Right cardiac atrium (tissue), 5 donors: ENCODE data around the gene YEATS2. TPM values are rescaled to one million over a fixed set of nuclear protein-coding genes. Genes with fewer than 3 reads are reported as not detected.

ENCODE experiments used
- ATAC-seq, 2 donors: fragments of 200-7000 bp; cut with Tn5 transposase; one replicate each; pipeline versions ENCODE4 v1.8.0 to v1.9.1; 2020; ENCODE audit warnings: moderate library complexity in 2 of 2, mild to moderate bottlenecking in 1 of 2
- DNase-seq, 3 donors: peaks; one replicate each; pipeline ENCODE4 v3.0.0-alpha.2; 2020
- H3K27ac ChIP-seq: one replicate; pipeline ENCODE4 v1.5.1; 2013; ENCODE audit warnings: mild to moderate bottlenecking, low read length, control low read depth, moderate library complexity
- H3K27me3 ChIP-seq: one replicate; pipeline ENCODE4 v1.6.1; 2013; ENCODE audit not compliant: control insufficient read depth, insufficient read depth
- H3K4me1 ChIP-seq: one replicate; pipeline ENCODE4 v1.6.1; 2013; ENCODE audit warnings: low read length; ENCODE audit not compliant: control insufficient read depth, insufficient read depth
- H3K4me3 ChIP-seq: one replicate; pipeline ENCODE4 v1.5.1; 2013; ENCODE audit warnings: low read length, control low read depth
- H3K9me3 ChIP-seq: one replicate; pipeline ENCODE4 v1.6.1; 2013; ENCODE audit warnings: low read length; ENCODE audit not compliant: control insufficient read depth
- WGBS: extraction: QIAGEN DNeasy Blood & Tissue Kit; methylation state at CpG from one replicate; pipeline ENCODE4 v1.1.7; 2013; 5-methylcytosine and 5-hydroxymethylcytosine counted together
- intact Hi-C, 4 donors: fragments of 100-400 bp; cut with DNase I; formaldehyde crosslinking; loops; one replicate each; pipeline versions ENCODE4 v1.11.0 to v1.14.0; 2022 to 2023
- polyA plus RNA-seq: library from polyadenylated mRNA; stranded (reverse); fragments of 200-250 nt; gene quantifications from one replicate; pipeline ENCODE4 v1.2.3, GENCODE V29; 2013
- total RNA-seq, 4 donors: library from RNA; stranded (reverse); fragmentation: NEBNext Ultra II Directional; extraction: Animal tissue kit (Norgen Biotek cat#: 25700); gene quantifications; one replicate each; pipeline ENCODE4 v1.2.1, GENCODE V29; 2021
- donor health status: healthy with polysubstance abuse.
- donor health status: DM: no; HTN: yes; CAD: no.
- donor health status: DM: no; HTN: no; CAD: no.
- donor health status: DM: no; HTN: yes; CAD: no; lungs with severe emphysema.
- donor health status: DM: yes; HTN: yes; CAD: no.

YEATS2 gene
- total and polyA plus RNA-seq, 5 donors, result 6.0 to 12.0 (median 11.6) TPM

- peak; percentile 27 to 31 for ATAC-seq
- DNase-seq, result no peak
- Histone ChIP-seq H3K9me3 (no peaks in the 10 kb centered on the region), H3K27ac (peak overlapping the region; percentile 6), H3K4me3 (no peak overlapping the region), H3K4me1 (no peaks in the 10 kb centered on the region), H3K27me3 (no peaks in the 10 kb centered on the region)
- intact Hi-C loops, result no loop called here
- 87% methylated on average over 9 of the region's 9 CpGs for WGBS
These were observed 100.4 kb downstream of the YEATS2 start for GRCh38 chr3:183797996-183798395.

GRCh38 chr3:183799461-183799860 is 101.9 kb downstream of the YEATS2 start:
- no peak overlapping the region for H3K27ac ChIP-seq
- no peaks in the 10 kb centered on the region for H3K4me1 ChIP-seq
- WGBS, result 65% methylated on average over 5 of the region's 5 CpGs
- H3K4me3 ChIP-seq, result no peak overlapping the region
- intact Hi-C loops, result no loop called here
- no peak for ATAC-seq
- no peak for DNase-seq
- H3K9me3 ChIP-seq, result no peaks in the 10 kb centered on the region
- no peaks in the 10 kb centered on the region for H3K27me3 ChIP-seq

GRCh38 chr3:183800243-183800863 is 102.8 kb downstream of the YEATS2 start:
- intact Hi-C loops, result no loop called here

GRCh38 chr3:183801601-183802000 is 104.0 kb downstream of the YEATS2 start:
- DNase-seq (no peak), ATAC-seq (no peak)
- Histone ChIP-seq H3K27ac (no peak overlapping the region), H3K27me3 (no peaks in the 10 kb centered on the region), H3K9me3 (no peaks in the 10 kb centered on the region), H3K4me1 (no peaks in the 10 kb centered on the region), H3K4me3 (no peak overlapping the region)
- intact Hi-C loops, result no loop called here
- 86% methylated on average over 5 of the region's 5 CpGs for WGBS

More at GRCh38 chr3:183800243-183800863, 102.8 kb downstream of the YEATS2 start:
- ATAC-seq, result peak; percentile 40 to 63
- no peak for DNase-seq
- Histone ChIP-seq H3K4me3 (no peak overlapping the region), H3K27me3 (no peaks in the 10 kb centered on the region), H3K9me3 (no peaks in the 10 kb centered on the region), H3K27ac (peak overlapping the region; percentile 54), H3K4me1 (no peaks in the 10 kb centered on the region)
- 64% methylated on average over 8 of the region's 8 CpGs for WGBS

- WGBS, result 65% methylated on average over 6 of the region's 6 CpGs
These were observed 105.4 kb downstream of the YEATS2 start for GRCh38 chr3:183802989-183803388.

GRCh38 chr3:183807209-183807728 is 109.7 kb downstream of the YEATS2 start:
- H3K4me3 ChIP-seq, result no peak overlapping the region
- ATAC-seq (no peak), DNase-seq (no peak)
- no peaks in the 10 kb centered on the region for H3K4me1 ChIP-seq
- no peaks in the 10 kb centered on the region for H3K9me3 ChIP-seq
- no peaks in the 10 kb centered on the region for H3K27me3 ChIP-seq
- 91% methylated on average over 12 of the region's 12 CpGs for WGBS
- intact Hi-C loops, result no loop called here
- no peak overlapping the region for H3K27ac ChIP-seq

More at GRCh38 chr3:183802989-183803388, 105.4 kb downstream of the YEATS2 start:
- intact Hi-C loops, result no loop called here
- DNase-seq (no peak), ATAC-seq (no peak)
- H3K27me3 ChIP-seq, result no peaks in the 10 kb centered on the region
- H3K4me1 ChIP-seq, result no peaks in the 10 kb centered on the region
- no peak overlapping the region for H3K27ac ChIP-seq
- no peak overlapping the region for H3K4me3 ChIP-seq
- no peaks in the 10 kb centered on the region for H3K9me3 ChIP-seq

- Histone ChIP-seq H3K4me1 (no peaks in the 10 kb centered on the region), H3K27me3 (no peaks in the 10 kb centered on the region), H3K27ac (no peak overlapping the region), H3K4me3 (no peak overlapping the region), H3K9me3 (no peaks in the 10 kb centered on the region)
- intact Hi-C loops, result no loop called here
- 93% methylated on average over 12 of the region's 12 CpGs for WGBS
- DNase-seq, result no peak
- no peak for ATAC-seq
These were observed 110.3 kb downstream of the YEATS2 start for GRCh38 chr3:183807881-183808280.

GRCh38 chr3:183808355-183808754 is 110.8 kb downstream of the YEATS2 start:
- Histone ChIP-seq H3K9me3 (no peaks in the 10 kb centered on the region), H3K27me3 (no peaks in the 10 kb centered on the region), H3K4me1 (no peaks in the 10 kb centered on the region), H3K27ac (no peak overlapping the region), H3K4me3 (no peak overlapping the region)
- DNase-seq, result no peak
- ATAC-seq, result no peak
- WGBS, result 94% methylated on average over 11 of the region's 11 CpGs
- intact Hi-C loops, result no loop called here

GRCh38 chr3:183809270-183809669 is 111.7 kb downstream of the YEATS2 start:
- ATAC-seq (no peak), DNase-seq (no peak)
- Histone ChIP-seq H3K27me3 (no peaks in the 10 kb centered on the region), H3K4me1 (no peaks in the 10 kb centered on the region), H3K9me3 (no peaks in the 10 kb centered on the region), H3K4me3 (no peak overlapping the region), H3K27ac (no peak overlapping the region)
- intact Hi-C loops, result no loop called here
- 87% methylated on average over 5 of the region's 5 CpGs for WGBS

GRCh38 chr3:183810643-183811594 is 113.3 kb downstream of the YEATS2 start:
- H3K27me3 ChIP-seq, result no peaks in the 10 kb centered on the region
- ATAC-seq (no peak), DNase-seq (no peak)
- H3K4me3 ChIP-seq, result no peak overlapping the region
- no peak overlapping the region for H3K27ac ChIP-seq
- 90% methylated on average over 24 of the region's 24 CpGs for WGBS
- H3K4me1 ChIP-seq, result no peaks in the 10 kb centered on the region
- H3K9me3 ChIP-seq, result no peaks in the 10 kb centered on the region
- intact Hi-C loops, result no loop called here

GRCh38 chr3:183811638-183812037 is 114.0 kb downstream of the YEATS2 start:
- no peak for ATAC-seq
- no peaks in the 10 kb centered on the region for H3K27me3 ChIP-seq
- intact Hi-C loops, result no loop called here
- no peak overlapping the region for H3K27ac ChIP-seq
- 97% methylated on average over 11 of the region's 11 CpGs for WGBS
- H3K4me3 ChIP-seq, result no peak overlapping the region
- no peaks in the 10 kb centered on the region for H3K9me3 ChIP-seq
- H3K4me1 ChIP-seq, result no peaks in the 10 kb centered on the region
- no peak for DNase-seq
